ENCODE results near the gene ASIC3. TPM values are rescaled to one million over a fixed set of nuclear protein-coding genes. Genes with fewer than 3 reads are reported as not detected.
A peak's percentile ranks its signal among the peaks of the same experiment; 100 is the strongest.

ASIC3 gene
- total RNA-seq, 1 experiment from 2014 or later = 1.5 TPM

DNA sequence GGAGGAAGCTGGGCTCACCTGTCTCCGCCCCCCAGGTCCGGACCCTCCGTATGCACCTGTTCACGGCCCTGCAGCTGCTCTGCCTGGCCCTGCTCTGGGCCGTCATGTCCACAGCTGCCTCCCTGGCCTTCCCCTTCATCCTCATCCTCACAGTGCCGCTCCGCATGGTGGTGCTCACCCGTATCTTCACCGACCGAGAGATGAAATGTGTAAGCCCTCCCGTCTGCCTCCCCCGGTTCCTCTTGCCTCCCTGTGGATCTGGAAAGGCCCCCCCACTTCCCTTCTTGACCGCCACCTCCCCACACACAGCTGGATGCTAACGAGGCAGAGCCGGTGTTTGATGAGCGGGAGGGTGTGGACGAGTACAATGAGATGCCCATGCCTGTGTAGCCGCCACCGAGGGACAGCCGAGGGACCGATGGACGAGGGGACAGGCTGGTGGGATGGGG is 27.7 kb downstream of the ASIC3 start:
- Histone ChIP-seq H3K4me3 (no peak overlapping the region), H3K27me3 (no peaks in the 10 kb centered on the region), H3K4me1 (peaks cover 7% of the 10 kb centered on the region; the same call in 1 of the 2 replicates), H3K36me3 (peaks cover 43% of the 10 kb centered on the region), H3K27ac (no peak overlapping the region), H3K9me3 (replicated peaks) (no peaks in the 10 kb centered on the region)
- no peak for DNase-seq

DNA sequence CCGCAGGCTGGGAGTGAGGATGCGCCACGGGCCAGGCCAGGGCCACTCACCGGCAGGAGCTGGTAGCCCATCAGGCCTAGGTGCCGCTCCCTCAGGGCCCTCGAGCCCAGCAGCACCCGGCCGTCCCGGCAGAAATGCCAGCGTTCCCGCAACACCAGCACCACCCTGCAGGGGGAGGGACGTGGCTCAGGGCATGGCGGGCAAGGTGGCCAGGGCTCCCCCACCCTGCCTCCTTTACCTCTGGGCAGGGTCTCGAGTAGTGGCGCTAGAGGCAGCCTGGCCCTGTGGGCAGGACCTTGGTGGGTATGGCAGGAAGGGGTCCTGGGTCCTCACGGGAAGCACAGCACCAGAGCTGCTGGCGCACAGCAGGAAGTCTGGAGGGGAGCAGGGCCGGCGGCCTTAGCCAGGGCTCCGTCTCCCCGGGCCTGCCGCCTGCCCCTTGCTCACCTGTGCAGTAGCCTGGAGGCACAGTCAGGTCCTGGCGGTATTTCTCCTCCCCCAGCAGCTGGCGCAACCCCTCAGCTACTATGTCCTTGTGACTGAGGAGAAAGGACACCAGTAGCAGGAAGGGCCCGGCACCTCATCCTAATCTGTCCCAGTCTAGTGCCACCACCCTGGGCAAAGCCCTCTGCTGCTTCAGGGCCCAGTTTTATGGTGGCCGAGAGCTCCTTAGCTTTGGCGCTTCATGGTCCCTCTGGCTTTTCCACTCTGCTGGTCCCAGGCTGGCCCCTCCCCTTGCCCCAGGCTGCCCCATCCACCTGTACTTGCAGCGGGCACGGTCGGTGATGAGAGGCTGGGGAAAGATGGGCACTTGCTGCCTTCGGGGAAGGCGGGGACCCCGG is 28.8 kb downstream of the ASIC3 start:
- H3K4me3 ChIP-seq = no peak overlapping the region
- no peak for DNase-seq
- no peaks in the 10 kb centered on the region for H3K9me3 ChIP-seq (replicated peaks)
- H3K36me3 ChIP-seq = peaks cover 37% of the 10 kb centered on the region
- H3K27me3 ChIP-seq = no peaks in the 10 kb centered on the region
- no peak overlapping the region for H3K27ac ChIP-seq
- peaks cover 10% of the 10 kb centered on the region; the same call in 1 of the 2 replicates for H3K4me1 ChIP-seq

DNA sequence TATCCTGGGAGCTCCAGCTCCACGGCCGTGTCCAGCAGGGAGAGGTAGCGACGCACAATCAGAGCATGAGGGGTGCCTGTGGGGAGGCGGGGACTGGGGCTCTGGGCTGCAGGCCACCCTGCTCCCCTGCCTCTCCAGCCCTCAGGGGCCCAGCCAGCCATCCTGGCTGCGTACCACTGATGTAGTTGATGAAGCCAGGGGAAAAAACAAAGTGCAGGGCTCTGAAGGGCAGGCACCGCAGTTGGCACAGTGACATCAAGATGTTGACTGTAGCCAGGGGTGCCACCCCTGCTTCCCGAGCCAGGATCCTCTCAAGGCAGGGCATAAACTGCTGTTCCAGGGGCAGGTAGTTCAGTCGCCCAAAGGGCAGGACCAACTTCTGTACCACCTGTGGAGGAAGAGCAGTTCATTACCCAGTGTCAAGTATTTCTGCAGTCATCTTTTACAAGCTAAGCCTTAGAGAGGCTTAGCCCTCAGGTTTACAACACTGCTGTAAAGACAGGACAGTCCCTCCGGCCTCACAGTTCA is 29.4 kb downstream of the ASIC3 start:
- H3K36me3 ChIP-seq = peaks cover 32% of the 10 kb centered on the region
- H3K4me3 ChIP-seq = no peak overlapping the region
- no peak for DNase-seq
- no peaks in the 10 kb centered on the region for H3K27me3 ChIP-seq
- H3K27ac ChIP-seq = no peak overlapping the region
- no peaks in the 10 kb centered on the region for H3K9me3 ChIP-seq (replicated peaks)
- H3K4me1 ChIP-seq = peaks cover 14% of the 10 kb centered on the region; the same call in 1 of the 2 replicates

DNA sequence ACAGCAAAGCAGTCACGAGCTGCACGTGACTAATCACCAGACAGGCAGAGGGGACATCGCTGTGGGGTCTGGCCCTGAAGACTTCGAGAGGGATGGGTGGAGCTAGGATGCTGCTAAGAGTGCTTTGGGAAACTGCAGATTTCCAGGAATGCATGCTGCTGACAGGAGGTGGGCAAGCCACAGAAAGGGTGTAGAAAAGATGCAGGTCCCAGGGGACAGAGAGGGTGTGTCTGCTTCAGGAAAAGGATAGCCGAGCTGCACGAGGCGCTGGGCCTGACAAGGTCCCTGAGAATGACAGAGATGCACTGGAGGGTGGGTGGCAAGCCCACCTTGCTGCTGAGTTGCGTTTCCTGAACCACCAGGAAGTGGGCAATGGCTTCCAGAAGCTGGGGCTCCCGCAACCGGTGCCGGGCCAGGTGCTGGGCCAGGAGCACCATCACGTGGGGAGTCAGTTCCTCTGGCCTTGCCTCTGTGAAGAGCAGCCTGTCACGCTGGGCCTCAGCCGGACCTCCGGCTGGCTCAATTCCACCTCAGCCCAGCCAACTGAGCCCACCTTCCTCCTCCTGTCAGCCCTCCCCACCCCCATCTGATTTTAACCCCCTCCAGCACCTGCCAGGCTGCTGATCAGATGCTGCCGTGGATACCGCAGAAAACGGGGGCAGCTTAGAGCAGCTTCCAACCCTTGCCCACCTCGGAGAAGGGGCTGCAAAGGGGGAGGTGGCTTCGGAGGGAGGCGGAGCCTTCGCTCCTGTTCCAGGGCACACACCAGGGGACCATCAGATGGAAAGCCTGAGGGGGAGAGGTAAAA is 30.1 kb downstream of the ASIC3 start:
- H3K9me3 ChIP-seq (replicated peaks) = no peaks in the 10 kb centered on the region
- H3K4me3 ChIP-seq = no peak overlapping the region
- peaks cover 28% of the 10 kb centered on the region for H3K36me3 ChIP-seq
- H3K27me3 ChIP-seq = no peaks in the 10 kb centered on the region
- H3K27ac ChIP-seq = no peak overlapping the region
- peaks cover 14% of the 10 kb centered on the region; the same call in 1 of the 2 replicates for H3K4me1 ChIP-seq
- no peak for DNase-seq

GRCh38 chr7:151079199-151079910 is 31.0 kb downstream of the ASIC3 start:
- Histone ChIP-seq H3K36me3 (peaks cover 21% of the 10 kb centered on the region), H3K27ac (no peak overlapping the region), H3K4me1 (peaks cover 18% of the 10 kb centered on the region; the same call in 1 of the 2 replicates)

DNA sequence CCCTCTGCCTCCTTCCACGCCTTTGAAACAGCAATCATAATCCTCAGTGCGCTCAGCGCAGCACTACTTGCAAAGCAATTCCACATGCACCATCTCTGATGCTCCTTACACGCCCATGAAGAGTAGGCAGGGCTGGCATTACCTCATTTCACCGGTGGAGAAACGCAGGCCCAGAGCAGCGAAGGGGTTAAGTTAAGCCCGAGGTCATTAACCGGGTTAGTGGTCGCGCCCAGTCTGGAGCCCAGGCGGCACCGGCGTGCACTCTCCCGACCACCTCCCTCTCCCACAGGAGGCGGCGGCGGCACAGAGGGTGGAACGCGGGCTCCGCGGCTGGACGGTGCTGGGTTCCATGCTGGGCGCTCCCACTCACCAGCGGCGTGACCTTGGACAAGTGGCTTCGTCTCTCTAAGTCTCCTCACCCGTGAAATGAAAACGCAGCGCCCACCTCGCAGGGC is 31.8 kb downstream of the ASIC3 start:
- Histone ChIP-seq H3K36me3 (peaks cover 16% of the 10 kb centered on the region), H3K27ac (peak overlapping the region; percentile 83), H3K4me3 (peak overlapping the region; percentile 94), H3K4me1 (peaks cover 24% of the 10 kb centered on the region), H3K9me3 (replicated peaks) (no peaks in the 10 kb centered on the region), H3K27me3 (no peaks in the 10 kb centered on the region)
- DNase-seq = no peak

More at GRCh38 chr7:151079199-151079910, 31.0 kb downstream of the ASIC3 start:
- DNase-seq = no peak
- no peaks in the 10 kb centered on the region for H3K9me3 ChIP-seq (replicated peaks)
- peak overlapping the region; percentile 94 for H3K4me3 ChIP-seq
- H3K27me3 ChIP-seq = no peaks in the 10 kb centered on the region

GRCh38 chr7:151080522-151081169 is 32.3 kb downstream of the ASIC3 start, which contains the start of gene FASTK:
Gene FASTK, minus strand, starts transcription at chr7:151080809. Its CDS starts 43 bp downstream, at chr7:151080766.
- Histone ChIP-seq H3K36me3 (peaks cover 10% of the 10 kb centered on the region), H3K9me3 (replicated peaks) (no peaks in the 10 kb centered on the region), H3K4me1 (peaks cover 27% of the 10 kb centered on the region), H3K4me3 (peak within 1 kb of the TSS; percentile 94), H3K27me3 (no peaks in the 10 kb centered on the region), H3K27ac (peak within 1 kb of the TSS; percentile 83)
- DNase-seq = peak; percentile 93 to 94

DNA sequence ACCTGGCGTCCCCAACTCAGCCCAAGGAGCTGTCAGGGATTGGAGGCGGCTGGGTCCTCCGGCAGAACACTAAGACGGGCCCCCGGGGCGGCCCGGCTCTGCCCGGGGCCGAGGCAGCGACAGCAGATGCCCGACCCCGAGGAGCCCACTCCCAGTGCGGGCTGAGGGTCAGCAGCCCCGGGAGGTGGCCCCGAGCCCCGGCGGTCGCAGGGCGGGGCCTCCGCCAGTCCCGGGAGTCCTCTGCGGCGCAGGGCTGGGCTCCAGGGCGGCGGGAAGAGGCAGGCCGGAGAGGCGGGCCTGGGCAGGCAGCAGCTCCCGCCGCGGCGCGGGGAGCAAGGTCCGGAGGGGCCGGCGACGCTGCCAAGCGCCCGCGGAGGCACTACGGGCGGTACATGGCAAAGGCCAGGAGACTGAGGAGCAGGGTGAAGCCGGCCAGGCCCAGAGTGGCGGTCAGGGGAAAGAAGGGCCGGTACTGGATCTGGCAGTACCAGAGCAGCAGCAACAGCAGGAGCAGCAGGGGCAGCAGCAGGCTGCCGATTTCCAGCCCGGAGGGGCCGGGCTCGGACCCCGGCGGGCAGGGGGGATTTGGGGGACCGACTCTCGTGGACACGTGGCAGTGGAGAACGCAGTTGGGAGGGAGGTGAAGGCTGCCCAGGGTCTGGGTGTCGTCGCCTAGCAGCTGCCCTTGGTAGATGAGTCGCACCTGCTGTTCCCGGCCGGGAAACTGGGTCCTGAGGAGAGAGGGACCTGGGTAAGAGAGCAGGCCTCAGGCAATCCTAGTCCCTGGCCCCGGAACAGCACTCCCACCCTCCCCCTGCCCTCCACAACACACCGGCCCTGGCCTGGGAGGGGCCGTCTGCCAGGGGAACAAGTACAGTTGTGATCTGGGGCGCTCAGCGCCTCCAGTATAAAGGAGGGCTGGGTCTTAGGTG is 33.1 kb downstream of the ASIC3 start:
- peak overlapping the region; percentile 94 for H3K4me3 ChIP-seq
- DNase-seq = peak; percentile 73 to 76
- peak overlapping the region; percentile 83 for H3K27ac ChIP-seq
- H3K36me3 ChIP-seq = peaks cover 6% of the 10 kb centered on the region
- H3K9me3 ChIP-seq (replicated peaks) = no peaks in the 10 kb centered on the region
- H3K27me3 ChIP-seq = no peaks in the 10 kb centered on the region
- peaks cover 27% of the 10 kb centered on the region for H3K4me1 ChIP-seq

- no peaks in the 10 kb centered on the region for H3K9me3 ChIP-seq (replicated peaks)
- H3K27ac ChIP-seq = peak overlapping the region; percentile 83; the same call in 1 of the 2 replicates
Measured at GRCh38 chr7:151082141-151083070, 34.1 kb downstream of the ASIC3 start.

GRCh38 chr7:151083071-151083823 is 34.9 kb downstream of the ASIC3 start, which contains the start of gene TMUB1:
Gene TMUB1, minus strand, starts transcription at chr7:151083493. Its CDS starts 930 bp downstream, at chr7:151082563.
- H3K4me1 ChIP-seq = peaks cover 31% of the 10 kb centered on the region

More at GRCh38 chr7:151082141-151083070, 34.1 kb downstream of the ASIC3 start:
- DNase-seq = no peak
- Histone ChIP-seq H3K4me1 (peaks cover 27% of the 10 kb centered on the region), H3K27me3 (no peaks in the 10 kb centered on the region), H3K36me3 (no peaks in the 10 kb centered on the region; the same call in 1 of the 2 replicates), H3K4me3 (peak overlapping the region; percentile 94)

GRCh38 chr7:151083824-151084160 is 35.5 kb downstream of the ASIC3 start:
- Histone ChIP-seq H3K27ac (peak overlapping the region; percentile 3; the same call in 1 of the 2 replicates), H3K4me3 (peak overlapping the region; percentile 94), H3K9me3 (replicated peaks) (no peaks in the 10 kb centered on the region), H3K27me3 (no peaks in the 10 kb centered on the region), H3K36me3 (peaks cover 8% of the 10 kb centered on the region; the same call in 1 of the 2 replicates), H3K4me1 (peaks cover 36% of the 10 kb centered on the region)
- no peak for DNase-seq

More at GRCh38 chr7:151083071-151083823, 34.9 kb downstream of the ASIC3 start, which contains the start of gene TMUB1:
- Histone ChIP-seq H3K4me3 (peak within 1 kb of the TSS; percentile 94), H3K27me3 (no peaks in the 10 kb centered on the region), H3K9me3 (replicated peaks) (no peaks in the 10 kb centered on the region), H3K36me3 (peaks cover 3% of the 10 kb centered on the region; the same call in 1 of the 2 replicates), H3K27ac (peak within 1 kb of the TSS; percentile 83; the same call in 1 of the 2 replicates)
- peak; percentile 81 for DNase-seq
